Mesenchymal stem cell (in vitro differentiated cells and primary cell): ENCODE data around the gene NR3C2.

Experiments used
- DNase-seq: peaks from one replicate; pipeline ENCODE4 v3.0.0-alpha.2; 2013
- H2AFZ ChIP-seq: one replicate; pipeline ENCODE4 v1.6.1; 2013; ENCODE audit warnings: low read depth, mild to moderate bottlenecking, control low read depth, inconsistent platforms, low read length, moderate library complexity
- H2AK5ac ChIP-seq: 2 replicates; pipeline ENCODE4 v1.6.1; 2013; ENCODE audit warnings: low read length, moderate library complexity, mild to moderate bottlenecking, inconsistent platforms; ENCODE audit not compliant: severe bottlenecking
- H2BK120ac ChIP-seq: one replicate; pipeline ENCODE4 v1.6.1; 2013; ENCODE audit warnings: low read depth, mild to moderate bottlenecking, inconsistent platforms, low read length, moderate library complexity
- H2BK12ac ChIP-seq, 2 experiments: one replicate each; pipeline ENCODE4 v1.6.1; 2013; ENCODE audit warnings: inconsistent platforms in 2 of 2, low read length in 2 of 2, mild to moderate bottlenecking in 2 of 2, moderate library complexity in 2 of 2, control low read depth in 1 of 2
- H2BK15ac ChIP-seq: one replicate; pipeline ENCODE4 v1.6.1; 2013; ENCODE audit warnings: mild to moderate bottlenecking, low read depth, inconsistent platforms; ENCODE audit not compliant: poor library complexity, severe bottlenecking
- H2BK5ac ChIP-seq: 2 replicates; pipeline ENCODE4 v1.6.1; 2013; ENCODE audit warnings: low read depth, mild to moderate bottlenecking, low read length, control low read depth, inconsistent platforms; ENCODE audit not compliant: poor library complexity, severe bottlenecking
- H3K14ac ChIP-seq, 2 experiments: one replicate each; pipeline ENCODE4 v1.6.1; 2013; ENCODE audit warnings: inconsistent platforms in 2 of 2, low read length in 2 of 2, control low read depth in 1 of 2, mild to moderate bottlenecking in 1 of 2, moderate library complexity in 1 of 2
- H3K18ac ChIP-seq, 2 experiments: one replicate each; pipeline ENCODE4 v1.6.1; 2013; ENCODE audit warnings: inconsistent platforms in 2 of 2, low read length in 2 of 2, control low read depth in 1 of 2, low read depth in 1 of 2, mild to moderate bottlenecking in 1 of 2
- H3K23ac ChIP-seq, 2 experiments: one replicate each; pipeline ENCODE4 v1.6.1; 2013; ENCODE audit warnings: inconsistent platforms in 2 of 2, low read length in 2 of 2, mild to moderate bottlenecking in 2 of 2, moderate library complexity in 2 of 2, control low read depth in 1 of 2
- H3K27ac ChIP-seq: 2 replicates; pipeline ENCODE4 v1.5.1; 2013; ENCODE audit warnings: mild to moderate bottlenecking, moderate library complexity, low read length, control low read depth, inconsistent platforms; ENCODE audit not compliant: poor library complexity, severe bottlenecking
- H3K27me3 ChIP-seq, 2 experiments: 2 replicates each; pipeline versions ENCODE4 v1.6.1 to v1.7.0; 2013; ENCODE audit warnings: low read length in 2 of 2, mild to moderate bottlenecking in 2 of 2, moderate library complexity in 2 of 2, control low read depth in 1 of 2, inconsistent platforms in 1 of 2; ENCODE audit not compliant: control insufficient read depth in 1 of 2, insufficient read depth in 1 of 2
- H3K36me3 ChIP-seq, 2 experiments: 2 replicates each; pipeline versions ENCODE4 v1.6.1 to v1.7.0; 2013; ENCODE audit warnings: low read length in 2 of 2, control low read depth in 1 of 2, inconsistent platforms in 1 of 2, low read depth in 1 of 2, mild to moderate bottlenecking in 1 of 2; ENCODE audit not compliant: insufficient read depth in 2 of 2, control insufficient read depth in 1 of 2
- H3K4ac ChIP-seq, 2 experiments: one replicate each; pipeline ENCODE4 v1.6.1; 2013; ENCODE audit warnings: inconsistent platforms in 2 of 2, low read length in 2 of 2, mild to moderate bottlenecking in 2 of 2, moderate library complexity in 2 of 2, control low read depth in 1 of 2, low read depth in 1 of 2
- H3K4me1 ChIP-seq: 2 replicates; pipeline ENCODE4 v1.6.1; 2013; ENCODE audit warnings: low read depth, low read length, control low read depth; ENCODE audit not compliant: control insufficient read depth, insufficient read depth
- H3K4me2 ChIP-seq: 2 replicates; pipeline ENCODE4 v1.6.1; 2013; ENCODE audit warnings: low read length, mild to moderate bottlenecking, inconsistent platforms; ENCODE audit not compliant: poor library complexity, severe bottlenecking
- H3K4me3 ChIP-seq, 2 experiments: 2 replicates each; pipeline versions ENCODE4 v1.5.1 to v1.7.0; 2013; ENCODE audit warnings: low read length in 2 of 2, mild to moderate bottlenecking in 2 of 2, control low read depth in 1 of 2, low read depth in 1 of 2; ENCODE audit not compliant: insufficient read depth in 1 of 2
- H3K79me1 ChIP-seq: replicated peaks from 2 replicates; pipeline ENCODE4 v1.6.1; 2013; ENCODE audit warnings: mild to moderate bottlenecking, control low read depth, low read length, inconsistent platforms; ENCODE audit not compliant: poor library complexity, severe bottlenecking
- H3K9ac ChIP-seq: 2 replicates; pipeline ENCODE4 v1.7.0; 2013; ENCODE audit warnings: mild to moderate bottlenecking, low read length, moderate library complexity
- H3K9me3 ChIP-seq: 2 replicates; pipeline ENCODE4 v1.7.0; 2013; ENCODE audit warnings: mild to moderate bottlenecking, low read length; ENCODE audit not compliant: control insufficient read depth
- H4K8ac ChIP-seq: one replicate; pipeline ENCODE4 v1.6.1; 2013; ENCODE audit warnings: inconsistent platforms, mild to moderate bottlenecking, low read length, moderate library complexity
- H4K91ac ChIP-seq: one replicate; pipeline ENCODE4 v1.6.1; 2013; ENCODE audit warnings: mild to moderate bottlenecking, low read length, inconsistent platforms
- WGBS: methylation state at CpG from one replicate; pipeline ENCODE4 v1.1.7; 2013; ENCODE audit warnings: mixed read lengths; 5-methylcytosine and 5-hydroxymethylcytosine counted together

Gene NR3C2

GRCh38 chr4:148116264-148116663 is 325.9 kb downstream of the NR3C2 start:
- DNase-seq, result no peak
- Histone ChIP-seq H3K4ac (no peak overlapping the region), H3K27me3 (no peaks in the 10 kb centered on the region), H3K14ac (no peak overlapping the region), H4K91ac (no peak overlapping the region), H2AK5ac (no peak overlapping the region), H3K18ac (no peak overlapping the region), H2BK5ac (no peak overlapping the region), H3K27ac (no peak overlapping the region), H3K9me3 (no peaks in the 10 kb centered on the region), H2AFZ (no peak overlapping the region), H3K4me3 (no peak overlapping the region), H3K36me3 (peaks cover 0 to 10% of the 10 kb centered on the region in 2 experiments), H2BK120ac (no peak overlapping the region), H2BK12ac (no peak overlapping the region), H3K79me1 (no peaks in the 10 kb centered on the region), H3K9ac (no peak overlapping the region), H3K23ac (no peak overlapping the region), H2BK15ac (no peak overlapping the region), H3K4me1 (no peaks in the 10 kb centered on the region), H4K8ac (no peak overlapping the region), H3K4me2 (no peak overlapping the region)
- WGBS, result 72% methylated on average over 2 of the region's 2 CpGs

- H3K4me1 ChIP-seq, result no peaks in the 10 kb centered on the region
- H3K4me3 ChIP-seq, result no peak overlapping the region
- H3K14ac ChIP-seq, result no peak overlapping the region
- H2AK5ac ChIP-seq, result no peak overlapping the region
- no peak overlapping the region for H3K9ac ChIP-seq
- H3K4me2 ChIP-seq, result no peak overlapping the region
- no peak for DNase-seq
- no peak overlapping the region for H4K8ac ChIP-seq
- no peaks in the 10 kb centered on the region for H3K27me3 ChIP-seq
- no peak overlapping the region for H2BK120ac ChIP-seq
- H3K36me3 ChIP-seq, result peaks cover 0 to 10% of the 10 kb centered on the region in 2 experiments
- H3K9me3 ChIP-seq, result no peaks in the 10 kb centered on the region
- H3K27ac ChIP-seq, result no peak overlapping the region
- no peaks in the 10 kb centered on the region for H3K79me1 ChIP-seq
- no peak overlapping the region for H2BK12ac ChIP-seq
- no peak overlapping the region for H4K91ac ChIP-seq
- no peak overlapping the region for H2BK5ac ChIP-seq
- no peak overlapping the region for H3K23ac ChIP-seq
- no peak overlapping the region for H2AFZ ChIP-seq
- H2BK15ac ChIP-seq, result no peak overlapping the region
- no peak overlapping the region for H3K4ac ChIP-seq
- no peak overlapping the region for H3K18ac ChIP-seq
Observed at GRCh38 chr4:148114436-148114835, 327.8 kb downstream of the NR3C2 start.

- Histone ChIP-seq H3K14ac (no peak overlapping the region), H3K4ac (no peak overlapping the region), H3K4me3 (no peak overlapping the region), H2BK15ac (no peak overlapping the region), H2AFZ (no peak overlapping the region), H3K23ac (no peak overlapping the region), H3K9me3 (no peaks in the 10 kb centered on the region), H2BK12ac (no peak overlapping the region), H2BK120ac (no peak overlapping the region), H4K8ac (no peak overlapping the region), H4K91ac (no peak overlapping the region), H3K4me2 (no peak overlapping the region), H3K36me3 (peaks cover 0 to 8% of the 10 kb centered on the region in 2 experiments), H3K18ac (no peak overlapping the region), H3K27me3 (no peaks in the 10 kb centered on the region), H3K79me1 (no peaks in the 10 kb centered on the region), H3K27ac (no peak overlapping the region), H2AK5ac (no peak overlapping the region), H3K4me1 (no peaks in the 10 kb centered on the region), H3K9ac (no peak overlapping the region), H2BK5ac (no peak overlapping the region)
- peak; percentile 24 for DNase-seq
- no CpG with 5 or more reads among the region's 4 CpGs for WGBS
Observed at GRCh38 chr4:148112231-148112982, 329.8 kb downstream of the NR3C2 start.

- no peak overlapping the region for H3K9ac ChIP-seq
- H2AFZ ChIP-seq, result no peak overlapping the region
- H3K4ac ChIP-seq, result no peak overlapping the region
- 92% methylated on average over 2 of the region's 3 CpGs for WGBS
- H3K9me3 ChIP-seq, result no peaks in the 10 kb centered on the region
- H2BK15ac ChIP-seq, result no peak overlapping the region
- H3K27ac ChIP-seq, result no peak overlapping the region
- H3K4me1 ChIP-seq, result no peaks in the 10 kb centered on the region
- H3K14ac ChIP-seq, result peak overlapping the region in 1 of 2 experiments; percentile 81
- no peak overlapping the region for H2BK12ac ChIP-seq
- H2BK5ac ChIP-seq, result no peak overlapping the region
- H2BK120ac ChIP-seq, result no peak overlapping the region
- H3K36me3 ChIP-seq, result peaks cover 0 to 8% of the 10 kb centered on the region in 2 experiments
- DNase-seq, result no peak
- H3K4me2 ChIP-seq, result no peak overlapping the region
- no peak overlapping the region for H4K8ac ChIP-seq
- H3K23ac ChIP-seq, result no peak overlapping the region
- no peak overlapping the region for H3K18ac ChIP-seq
- H3K4me3 ChIP-seq, result no peak overlapping the region
- no peak overlapping the region for H2AK5ac ChIP-seq
- no peaks in the 10 kb centered on the region for H3K27me3 ChIP-seq
- H3K79me1 ChIP-seq, result no peaks in the 10 kb centered on the region
- H4K91ac ChIP-seq, result no peak overlapping the region
Observed at GRCh38 chr4:148110169-148110568, 332.0 kb downstream of the NR3C2 start.
